HG02571 (cell line): ENCODE data around the gene ARL5A.
A peak's percentile ranks its signal among the peaks of the same experiment; 100 is the strongest.
"Not testable (repeated sequence)": the region's sequence is repeated elsewhere in the genome, so short reads cannot be mapped to it uniquely, and the experiment has no call there.

Source experiments
- ATAC-seq: cut with Tn5 transposase; IDR thresholded peaks from one replicate; pipeline ENCODE4 v1.9.1; 2021; ENCODE audit warnings: mild to moderate bottlenecking, moderate library complexity; ENCODE audit not compliant: unreplicated experiment

ARL5A gene

GRCh38 chr2:151828143-151828889, at the start of gene ARL5A:
Gene ARL5A, minus strand, starts transcription at chr2:151828421. Its CDS starts 245 bp downstream, at chr2:151828176.
- ATAC-seq = peak; percentile 95

- not testable (repeated sequence) for ATAC-seq
These were observed 47.4 kb upstream of the ARL5A start for GRCh38 chr2:151875631-151876030.

DNA sequence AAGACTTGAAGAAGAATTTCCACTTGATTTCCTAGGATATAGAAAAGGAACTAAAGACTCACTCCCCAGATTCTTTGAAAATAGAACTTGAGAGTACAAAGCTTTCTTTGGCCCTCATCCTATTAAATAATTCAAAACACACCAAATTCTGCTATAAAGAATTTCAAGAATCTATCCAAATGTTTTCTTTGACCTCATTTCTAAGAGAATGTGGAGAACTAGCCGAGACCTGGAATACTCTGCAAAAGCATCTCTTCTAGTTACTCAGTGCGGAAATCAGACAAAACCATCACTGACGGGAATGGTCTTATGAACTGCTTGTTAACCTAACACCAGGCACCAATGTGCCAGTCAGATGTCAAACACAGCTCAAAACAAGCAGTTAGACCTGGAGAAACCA, 44.2 kb upstream of the ARL5A start:
- ATAC-seq = no peak

DNA sequence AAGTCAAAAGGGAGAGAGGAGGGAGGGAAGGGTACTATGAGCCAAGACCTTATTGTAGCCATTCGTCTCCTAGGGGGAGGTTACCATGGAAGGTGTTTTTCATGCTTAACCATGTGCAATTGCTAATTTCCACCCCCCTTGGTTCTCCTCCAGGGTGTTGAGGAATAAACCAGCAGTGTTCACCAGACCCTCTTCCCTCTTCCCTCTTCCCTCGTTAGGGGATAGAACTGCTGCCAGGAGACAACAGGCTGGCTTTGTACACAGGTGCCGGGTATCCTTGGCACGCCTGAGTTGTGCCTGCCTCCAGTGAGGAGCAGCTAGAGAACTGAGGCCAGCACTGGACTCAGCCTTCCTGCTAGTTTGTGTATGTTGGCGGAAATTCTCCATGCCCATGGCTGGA, 41.1 kb upstream of the ARL5A start:
- ATAC-seq = no peak

DNA sequence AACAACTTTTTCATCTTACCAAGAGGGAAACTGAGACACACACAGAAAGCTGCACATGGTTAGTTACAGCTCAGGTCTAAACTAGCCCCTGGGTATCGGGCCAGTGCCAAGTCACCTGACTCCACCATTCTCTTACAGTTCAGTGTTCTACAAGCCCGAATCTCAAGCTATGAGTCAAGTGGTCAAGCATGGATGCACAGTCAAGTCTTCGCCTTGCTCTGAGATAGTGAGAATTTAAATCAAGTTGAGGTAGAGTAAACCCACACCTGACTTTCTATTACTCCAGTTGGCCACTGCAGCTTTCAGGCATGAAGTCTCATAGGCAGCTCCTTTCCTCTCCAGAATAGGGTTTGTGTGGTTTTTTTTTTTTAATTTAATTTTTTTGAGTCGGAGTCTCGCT, 34.5 kb upstream of the ARL5A start:
- peak; percentile 98 for ATAC-seq

- ATAC-seq = no peak
These were observed 33.0 kb upstream of the ARL5A start for GRCh38 chr2:151861174-151861573.

DNA sequence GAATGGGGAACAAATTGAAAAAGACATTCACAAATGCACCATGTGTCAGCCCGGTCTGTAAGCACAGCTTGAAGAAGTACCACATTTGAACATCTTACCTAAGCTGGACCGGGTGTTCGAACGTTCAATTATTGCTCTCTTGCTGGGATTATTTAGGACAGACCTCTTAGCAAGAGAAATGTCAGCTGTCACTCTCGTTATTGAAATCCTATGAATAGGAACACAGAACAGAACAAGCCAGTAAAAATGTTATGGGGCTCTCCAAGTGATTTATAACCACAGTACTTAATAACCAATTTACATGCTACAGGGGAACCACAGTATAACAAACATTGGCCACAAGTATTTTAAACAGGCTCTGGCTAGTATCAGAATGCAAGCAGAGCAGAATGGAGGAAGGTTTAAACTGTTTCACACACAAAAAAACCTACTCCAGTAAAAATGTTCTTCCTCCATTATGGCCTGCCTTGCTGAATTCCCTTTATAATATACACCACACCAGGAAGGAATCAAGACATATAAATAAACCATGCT, 32.5 kb upstream of the ARL5A start:
- no peak for ATAC-seq

DNA sequence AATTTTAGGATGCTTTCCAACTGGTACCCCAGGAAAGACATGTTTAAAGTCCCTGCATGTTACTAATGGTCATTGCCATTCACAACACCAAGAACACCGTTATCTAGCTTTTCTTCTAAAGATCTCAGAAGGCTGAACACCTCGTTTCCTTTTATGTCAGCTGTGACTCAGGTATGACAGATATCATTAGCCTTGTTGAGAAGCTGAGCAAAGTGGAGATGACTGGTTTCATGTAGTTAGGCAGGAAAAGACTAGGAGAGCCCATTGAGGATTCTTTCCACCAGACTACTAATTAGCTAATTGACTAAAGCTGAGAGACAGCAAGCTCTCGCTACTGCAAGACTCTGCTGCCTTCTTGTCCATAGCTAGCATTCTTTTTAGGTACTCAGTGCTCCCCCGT, 32.0 kb upstream of the ARL5A start:
- ATAC-seq = no peak

GRCh38 chr2:151857650-151858049, 29.4 kb upstream of the ARL5A start:
- no peak for ATAC-seq

GRCh38 chr2:151855111-151855510, 26.9 kb upstream of the ARL5A start:
- ATAC-seq = no peak

- no peak for ATAC-seq
These were observed 25.0 kb upstream of the ARL5A start for GRCh38 chr2:151853070-151853758.

DNA sequence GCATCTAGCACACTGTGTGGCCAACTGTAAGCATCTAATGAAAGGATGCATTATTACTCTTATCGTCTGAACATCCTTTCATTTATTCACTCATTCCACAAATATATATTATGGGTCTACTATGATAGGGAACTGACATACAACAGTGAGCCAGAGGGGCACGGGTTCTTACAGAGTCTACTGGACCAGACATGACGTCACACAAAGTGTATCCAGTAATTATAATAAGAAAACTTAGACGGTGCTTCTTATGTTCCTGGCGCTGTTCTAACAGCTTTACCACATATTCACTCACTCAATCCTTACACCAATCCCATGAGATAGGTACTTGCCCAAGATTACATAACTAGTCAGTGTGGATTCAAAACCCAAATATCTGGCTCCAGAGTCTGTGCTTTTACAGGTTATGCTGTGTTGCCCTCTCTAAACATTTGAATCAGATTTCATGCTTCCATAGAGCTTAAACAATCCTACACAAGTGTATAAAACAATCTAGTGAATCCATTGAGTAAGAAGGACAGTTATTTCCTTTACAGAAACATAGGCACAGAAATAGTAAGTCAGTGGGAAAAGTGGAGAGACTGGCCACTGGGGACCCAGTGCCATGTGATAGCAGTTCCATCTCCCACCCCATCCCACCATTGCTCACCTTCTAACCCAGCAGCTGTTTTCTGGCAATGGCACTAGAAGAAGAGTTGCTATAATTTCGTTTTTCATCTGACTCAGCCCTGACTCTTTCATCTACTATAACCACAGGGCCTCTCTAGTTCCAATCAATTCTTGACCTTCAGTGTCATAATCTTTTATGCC, 24.2 kb upstream of the ARL5A start:
- no peak for ATAC-seq

- no peak for ATAC-seq
These were observed 23.5 kb upstream of the ARL5A start for GRCh38 chr2:151851761-151852160.

- no peak for ATAC-seq
These were observed 21.3 kb upstream of the ARL5A start for GRCh38 chr2:151849413-151850010.

DNA sequence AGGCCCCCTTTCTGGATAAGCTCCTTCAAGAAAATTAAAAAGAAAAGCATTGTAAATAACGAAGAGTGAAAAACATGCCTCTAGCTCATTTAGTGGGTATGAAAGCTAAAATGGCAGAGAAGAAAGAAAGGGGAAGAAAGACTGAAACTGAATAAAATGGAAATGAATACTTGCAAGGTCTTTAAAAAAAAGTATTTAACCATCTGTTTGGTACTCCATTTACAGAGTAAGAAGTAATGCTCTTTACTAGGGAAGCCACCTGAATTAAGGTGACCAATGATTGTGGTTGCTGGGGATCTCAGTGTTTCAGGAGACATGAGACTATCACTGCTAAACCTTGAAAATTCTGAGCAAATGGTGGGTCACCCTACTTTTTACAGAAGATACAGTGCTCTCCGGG, 17.7 kb upstream of the ARL5A start:
- peak; percentile 60 for ATAC-seq

- ATAC-seq = no peak
These were observed 17.3 kb upstream of the ARL5A start for GRCh38 chr2:151845481-151845880.

GRCh38 chr2:151844211-151844896, 16.1 kb upstream of the ARL5A start:
- ATAC-seq = no peak

DNA sequence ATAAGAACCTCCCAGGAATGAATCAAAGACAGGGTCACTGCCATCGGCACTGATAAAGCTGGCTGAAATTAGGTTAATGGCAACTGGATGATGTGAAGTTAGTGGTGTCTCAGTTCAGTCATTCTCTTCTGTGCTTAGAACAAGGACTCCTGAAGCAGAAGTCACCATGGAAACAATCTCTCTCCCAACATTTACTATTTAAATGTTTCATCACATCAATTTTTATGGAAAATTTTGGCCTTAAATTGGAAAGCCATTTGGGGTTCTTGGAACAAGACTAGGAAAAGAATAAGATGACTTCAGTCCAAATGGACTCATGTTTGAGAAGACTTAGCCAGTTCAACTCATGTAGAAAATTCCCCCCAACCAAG, 15.5 kb upstream of the ARL5A start:
- no peak for ATAC-seq

DNA sequence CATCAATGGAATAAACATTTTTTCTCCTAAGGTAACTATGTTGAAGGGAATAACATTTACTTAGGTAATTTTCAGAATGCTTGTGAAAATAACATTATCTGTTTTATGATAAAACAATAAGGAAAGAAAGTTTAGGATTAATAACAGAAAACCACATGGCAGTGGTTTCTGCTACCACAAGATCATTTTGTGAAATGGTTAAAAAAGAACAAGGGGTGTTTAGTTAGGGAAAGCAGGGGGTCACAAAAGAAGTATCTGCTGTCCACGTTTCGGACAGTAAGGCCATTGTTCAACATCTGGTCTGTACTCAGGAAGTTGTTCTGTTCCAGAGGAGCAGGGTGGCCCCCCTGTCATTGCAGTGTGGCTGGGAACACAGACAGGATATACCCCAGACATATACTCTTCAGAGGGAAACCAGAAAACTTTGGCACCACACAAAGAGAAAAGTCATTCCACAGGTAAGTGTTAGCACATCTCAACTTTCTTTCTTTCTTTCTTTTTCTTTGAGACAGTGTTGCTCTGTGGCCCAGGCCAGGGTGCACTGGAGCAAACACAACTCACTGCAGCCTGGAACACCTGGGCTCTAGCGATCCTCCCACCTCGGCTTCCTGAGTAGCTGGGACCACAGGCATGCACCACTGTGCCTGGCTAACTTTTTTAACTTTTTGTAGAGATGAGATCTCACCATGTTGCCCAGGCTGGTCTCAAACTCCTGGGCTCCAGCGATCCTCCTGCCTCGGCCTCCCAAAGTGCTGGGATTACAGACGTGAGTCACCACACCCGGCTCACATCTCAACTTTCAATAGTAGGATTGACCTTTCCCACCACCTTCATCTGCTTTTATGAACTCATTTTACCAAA, 14.8 kb upstream of the ARL5A start:
- ATAC-seq = no peak

DNA sequence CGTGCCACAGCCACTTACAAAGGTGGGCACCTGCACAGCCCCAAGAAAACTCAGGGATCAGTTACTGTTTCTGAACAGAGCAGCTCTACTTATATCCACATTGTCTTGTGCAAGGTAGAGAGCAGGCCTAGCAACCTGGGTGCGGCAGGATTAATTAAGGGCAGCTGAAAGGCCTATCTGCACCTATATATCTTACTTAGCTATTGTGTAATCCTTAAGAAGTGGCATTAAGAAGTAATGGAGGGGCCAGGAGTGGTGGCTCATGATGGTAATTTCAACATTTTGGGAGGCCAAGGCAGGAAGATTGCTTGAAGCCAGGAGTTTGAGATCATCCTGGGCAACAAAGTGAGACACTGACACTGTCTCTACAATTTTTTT, 12.8 kb upstream of the ARL5A start:
- no peak for ATAC-seq
